ENCODE measurements around the gene RAB35. TPM values are rescaled to one million over a fixed set of nuclear protein-coding genes. Genes with fewer than 3 reads are reported as not detected.

RAB35 gene
- total and polyA plus RNA-seq, 2 of the 4 experiments (the other 2 are of a cell fraction): 32.6 to 49.6 TPM

DNA sequence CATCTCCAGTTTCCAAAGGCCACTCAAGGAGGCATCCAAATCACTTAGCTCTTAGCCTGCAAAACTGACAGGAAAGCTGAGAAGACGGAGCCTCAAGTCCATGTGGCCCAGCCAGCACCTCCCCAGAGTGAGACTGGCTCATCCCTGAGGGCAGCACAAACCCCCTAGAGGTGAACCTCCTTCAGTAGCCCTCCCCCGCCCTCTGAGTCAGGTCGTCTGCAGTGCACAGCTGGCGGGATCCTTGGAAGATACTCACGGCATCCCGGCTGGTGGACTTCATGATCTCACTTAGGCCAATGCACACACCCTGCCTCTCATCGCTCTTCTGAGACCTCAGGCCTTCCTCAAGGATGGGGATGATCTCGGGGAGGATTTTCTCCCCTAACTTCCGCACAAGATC is 24.1 kb upstream of the RAB35 start:
- Histone ChIP-seq H2BK120ac (ENCODE audit: low read depth, low read length) (peak overlapping the region; percentile 19; the same call in 1 of the 2 replicates), H2AFZ (replicated peaks; ENCODE audit: low read length, poor library complexity) (no peak overlapping the region), H3K27ac (ENCODE audit: insufficient read depth, low read length) (peak overlapping the region; percentile 30; the same call in 1 of the 2 replicates), H2BK15ac (ENCODE audit: low read depth, low read length) (no peak overlapping the region), H3K4me3 (ENCODE audit: insufficient read depth, low read depth, low read length) (no peak overlapping the region), H3K23ac (ENCODE audit: low read depth, low read length) (no peak overlapping the region), H3K9ac (ENCODE audit: low read depth, low read length) (no peak overlapping the region), H3K4ac (ENCODE audit: low read depth, low read length) (peak overlapping the region; percentile 73), H3K56ac (ENCODE audit: extremely low read depth, insufficient read depth, low read length) (peak overlapping the region; percentile 16; the same call in 1 of the 2 replicates), H3K9me1 (ENCODE audit: insufficient read depth, low read length) (peaks cover 28% of the 10 kb centered on the region), H2AK5ac (ENCODE audit: low read depth, low read length) (0 out of 2 replicates have a peak overlapping the region, but pooled peaks have one; percentile 18), H4K20me1 (ENCODE audit: insufficient read depth, low read length) (peaks cover 19% of the 10 kb centered on the region), H3K36me3 (ENCODE audit: control insufficient read depth, insufficient read depth, low read length) (peaks cover 81% of the 10 kb centered on the region), H2BK20ac (ENCODE audit: low read depth, low read length) (peak overlapping the region; percentile 64), H2BK5ac (ENCODE audit: low read depth, low read length, poor library complexity, severe bottlenecking) (peak overlapping the region; percentile 55), H2AK9ac (replicated peaks; ENCODE audit: low read depth, low read length, poor library complexity) (no peak overlapping the region), H4K91ac (ENCODE audit: insufficient read depth, low read depth, low read length) (peak overlapping the region; percentile 66; the same call in 1 of the 2 replicates), H3K27me3 (ENCODE audit: control insufficient read depth, insufficient read depth, low read length) (no peaks in the 10 kb centered on the region), H3K4me2 (ENCODE audit: low read depth, low read length) (no peak overlapping the region), H4K8ac (ENCODE audit: low read depth in 2 of 2, low read length in 2 of 2) (0 out of 4 replicates have a peak overlapping the region, but pooled peaks of 1 of the 2 experiments have one; percentile 42), H4K5ac (ENCODE audit: low read depth, low read length) (no peak overlapping the region), H3K4me1 (ENCODE audit: control insufficient read depth, insufficient read depth, low read length) (peaks cover 11% of the 10 kb centered on the region), H3K18ac (ENCODE audit: low read depth, low read length) (peak overlapping the region; percentile 19; the same call in 1 of the 2 replicates), H3K14ac (replicated peaks; ENCODE audit: low read depth, low read length) (0 out of 2 replicates have a peak overlapping the region, but pooled peaks have one; percentile 45), H3K79me1 (ENCODE audit: low read depth in 1 of 2, low read length in 2 of 2) (peaks cover 23 to 53% of the 10 kb centered on the region in 2 experiments), H3K9me3 (ENCODE audit: control insufficient read depth, insufficient read depth, low read length) (no peaks in the 10 kb centered on the region)
- peak; percentile 10 for DNase-seq
- ChIA-PET CTCF (no interaction called here), POLR2A (ENCODE audit: unreplicated experiment) (no interaction called here)
- no peak; the same call in 1 of the 2 replicates for ATAC-seq (ENCODE audit: low read depth)
- dilution Hi-C loops (cut with HindIII; ENCODE audit: low sequenced_read_pairs, unreplicated experiment): no loop called here
- TF ChIP-seq, protein P1, sequence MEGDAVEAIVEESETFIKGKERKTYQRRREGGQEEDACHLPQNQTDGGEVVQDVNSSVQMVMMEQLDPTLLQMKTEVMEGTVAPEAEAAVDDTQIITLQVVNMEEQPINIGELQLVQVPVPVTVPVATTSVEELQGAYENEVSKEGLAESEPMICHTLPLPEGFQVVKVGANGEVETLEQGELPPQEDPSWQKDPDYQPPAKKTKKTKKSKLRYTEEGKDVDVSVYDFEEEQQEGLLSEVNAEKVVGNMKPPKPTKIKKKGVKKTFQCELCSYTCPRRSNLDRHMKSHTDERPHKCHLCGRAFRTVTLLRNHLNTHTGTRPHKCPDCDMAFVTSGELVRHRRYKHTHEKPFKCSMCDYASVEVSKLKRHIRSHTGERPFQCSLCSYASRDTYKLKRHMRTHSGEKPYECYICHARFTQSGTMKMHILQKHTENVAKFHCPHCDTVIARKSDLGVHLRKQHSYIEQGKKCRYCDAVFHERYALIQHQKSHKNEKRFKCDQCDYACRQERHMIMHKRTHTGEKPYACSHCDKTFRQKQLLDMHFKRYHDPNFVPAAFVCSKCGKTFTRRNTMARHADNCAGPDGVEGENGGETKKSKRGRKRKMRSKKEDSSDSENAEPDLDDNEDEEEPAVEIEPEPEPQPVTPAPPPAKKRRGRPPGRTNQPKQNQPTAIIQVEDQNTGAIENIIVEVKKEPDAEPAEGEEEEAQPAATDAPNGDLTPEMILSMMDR (conservative IDR thresholded peaks at IDR 0.05; ENCODE audit: low read depth, low read length): no peak
- TF ChIP-seq RFX5 (IDR thresholded peaks at IDR 0.05; ENCODE audit: low read depth, low read length) (no peak), POLR2A (IDR thresholded peaks at IDR 0.05; ENCODE audit: low read depth, low read length) (no peak), CEBPB (IDR thresholded peaks at IDR 0.05; ENCODE audit: low read depth, low read length) (no peak), RAD21 (IDR thresholded peaks at IDR 0.05; ENCODE audit: low read length) (no peak), FOS (IDR thresholded peaks at IDR 0.05; ENCODE audit: low read depth, low read length) (no peak), MXI1 (IDR thresholded peaks at IDR 0.05; ENCODE audit: borderline replicate concordance, low read depth, low read length) (no peak), MAFK (IDR thresholded peaks at IDR 0.05; ENCODE audit: low read depth, low read length) (no peak), SMC3 (IDR thresholded peaks at IDR 0.05; ENCODE audit: low read depth, low read length) (no peak), MAZ (IDR thresholded peaks at IDR 0.05; ENCODE audit: borderline replicate concordance, low read depth, low read length) (no peak), RCOR1 (IDR thresholded peaks at IDR 0.05; ENCODE audit: insufficient replicate concordance, low read length) (no peak), CHD1 (IDR thresholded peaks at IDR 0.05; ENCODE audit: low read depth, low read length) (no peak), NFE2L2 (IDR thresholded peaks at IDR 0.05; ENCODE audit: low read depth, low read length) (no peak), BHLHE40 (IDR thresholded peaks at IDR 0.05; ENCODE audit: low read depth, low read length) (no peak)
- TF ChIP-seq, protein P2, sequence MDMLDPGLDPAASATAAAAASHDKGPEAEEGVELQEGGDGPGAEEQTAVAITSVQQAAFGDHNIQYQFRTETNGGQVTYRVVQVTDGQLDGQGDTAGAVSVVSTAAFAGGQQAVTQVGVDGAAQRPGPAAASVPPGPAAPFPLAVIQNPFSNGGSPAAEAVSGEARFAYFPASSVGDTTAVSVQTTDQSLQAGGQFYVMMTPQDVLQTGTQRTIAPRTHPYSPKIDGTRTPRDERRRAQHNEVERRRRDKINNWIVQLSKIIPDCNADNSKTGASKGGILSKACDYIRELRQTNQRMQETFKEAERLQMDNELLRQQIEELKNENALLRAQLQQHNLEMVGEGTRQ (IDR thresholded peaks at IDR 0.05; ENCODE audit: low read depth, low read length): no peak
- TF ChIP-seq, protein P3, sequence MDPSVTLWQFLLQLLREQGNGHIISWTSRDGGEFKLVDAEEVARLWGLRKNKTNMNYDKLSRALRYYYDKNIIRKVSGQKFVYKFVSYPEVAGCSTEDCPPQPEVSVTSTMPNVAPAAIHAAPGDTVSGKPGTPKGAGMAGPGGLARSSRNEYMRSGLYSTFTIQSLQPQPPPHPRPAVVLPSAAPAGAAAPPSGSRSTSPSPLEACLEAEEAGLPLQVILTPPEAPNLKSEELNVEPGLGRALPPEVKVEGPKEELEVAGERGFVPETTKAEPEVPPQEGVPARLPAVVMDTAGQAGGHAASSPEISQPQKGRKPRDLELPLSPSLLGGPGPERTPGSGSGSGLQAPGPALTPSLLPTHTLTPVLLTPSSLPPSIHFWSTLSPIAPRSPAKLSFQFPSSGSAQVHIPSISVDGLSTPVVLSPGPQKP (IDR thresholded peaks at IDR 0.05; ENCODE audit: borderline replicate concordance, low read depth, low read length): no peak
- in situ Hi-C loops (cut with MboI; ENCODE audit: low sequenced_read_pairs): loop anchor here (5.0 kb wide), 1 partner anchor 42 kb away; no protein-coding TSS in a partner anchor
- WGBS, 2 experiments (ENCODE audit: extremely low coverage in 2 of 2, insufficient read length in 1 of 2): no CpG with 5 or more reads among the region's 9 CpGs
- no TSS peak for BruUV-seq (replicated peaks)
- intact Hi-C loops (cut with micrococcal nuclease): loop anchor here (5.0 kb wide), 1 partner anchor 37 kb away; no protein-coding TSS in a partner anchor

All from IMR-90 (cell line).